IMR-90 (cell line): Measurements from ENCODE around the gene FAXC. TPM values are rescaled to one million over a fixed set of nuclear protein-coding genes. Genes with fewer than 3 reads are reported as not detected.

Experiments
- ATAC-seq: fragments of 200-7000 bp; cut with Tn5 transposase; 2 replicates; pipeline ENCODE4 v1.9.1; 2020; ENCODE audit warnings: low read depth, mild to moderate bottlenecking, moderate library complexity
- BruUV-seq: library from RNA; stranded (reverse); fragments of 400-500 nt; replicated peaks from 2 replicates; lab custom pipeline; 2021; lab: Mats Ljungman, UMichigan
- CTCF ChIA-PET: fragments of 300-600 bp; formaldehyde crosslinking; extraction: SDS; loops from one replicate; lab custom pipeline; 2021; ENCODE audit warnings: antibody characterized with exemption; lab: Yijun Ruan, JAX
- POLR2A ChIA-PET: fragments of 300-600 bp; sonication (Branson Sonifier 250); formaldehyde crosslinking; loops from one replicate; lab custom pipeline; 2022; ENCODE audit warnings: antibody characterized with exemption; ENCODE audit not compliant: unreplicated experiment; lab: Charles Lee
- DNase-seq: peaks from one replicate; pipeline ENCODE4 v3.0.0; 2013
- H2AFZ ChIP-seq: replicated peaks from 2 replicates; pipeline ENCODE3; 2013; ENCODE audit warnings: low read length, mild to moderate bottlenecking; ENCODE audit not compliant: poor library complexity
- H2AK5ac ChIP-seq: 2 replicates; pipeline ENCODE4 v1.6.1; 2013; ENCODE audit warnings: low read depth, low read length, inconsistent platforms
- H2AK9ac ChIP-seq: replicated peaks from 2 replicates; pipeline ENCODE3; 2013; ENCODE audit warnings: mild to moderate bottlenecking, low read depth, low read length, moderate library complexity; ENCODE audit not compliant: poor library complexity
- H2BK120ac ChIP-seq: 2 replicates; pipeline ENCODE4 v1.6.1; 2013; ENCODE audit warnings: low read depth, low read length, inconsistent platforms
- H2BK15ac ChIP-seq: 3 replicates; pipeline ENCODE4 v1.6.1; 2013; ENCODE audit warnings: low read depth, low read length, inconsistent platforms
- H2BK20ac ChIP-seq: 2 replicates; pipeline ENCODE4 v1.6.1; 2013; ENCODE audit warnings: low read depth, mild to moderate bottlenecking, inconsistent platforms, low read length, moderate library complexity
- H2BK5ac ChIP-seq: 2 replicates; pipeline ENCODE4 v1.6.1; 2013; ENCODE audit warnings: mild to moderate bottlenecking, low read depth, low read length, inconsistent platforms; ENCODE audit not compliant: poor library complexity, severe bottlenecking
- H3K14ac ChIP-seq: replicated peaks from 2 replicates; pipeline ENCODE4 v1.6.1; 2013; ENCODE audit warnings: low read depth, low read length, inconsistent platforms
- H3K18ac ChIP-seq: 2 replicates; pipeline ENCODE4 v1.6.1; 2013; ENCODE audit warnings: low read depth, low read length, control low read depth
- H3K23ac ChIP-seq: 2 replicates; pipeline ENCODE4 v1.6.1; 2013; ENCODE audit warnings: low read depth, low read length, inconsistent platforms
- H3K27ac ChIP-seq: 2 replicates; pipeline ENCODE4 v1.5.1; 2013; ENCODE audit warnings: mild to moderate bottlenecking, control low read depth, low read length; ENCODE audit not compliant: insufficient read depth
- H3K27me3 ChIP-seq: 2 replicates; pipeline ENCODE4 v1.6.1; 2013; ENCODE audit warnings: low read length; ENCODE audit not compliant: control insufficient read depth, insufficient read depth
- H3K36me3 ChIP-seq: 2 replicates; pipeline ENCODE4 v1.6.1; 2013; ENCODE audit warnings: low read length, mixed read lengths; ENCODE audit not compliant: control insufficient read depth, insufficient read depth
- H3K4ac ChIP-seq: 2 replicates; pipeline ENCODE4 v1.6.1; 2013; ENCODE audit warnings: low read depth, low read length, inconsistent platforms
- H3K4me1 ChIP-seq: 2 replicates; pipeline ENCODE4 v1.6.1; 2013; ENCODE audit warnings: low read length, mixed read lengths; ENCODE audit not compliant: control insufficient read depth, insufficient read depth
- H3K4me2 ChIP-seq: 2 replicates; pipeline ENCODE4 v1.6.1; 2013; ENCODE audit warnings: low read depth, mild to moderate bottlenecking, control low read depth, low read length, moderate library complexity
- H3K4me3 ChIP-seq: 2 replicates; pipeline ENCODE4 v1.5.1; 2013; ENCODE audit warnings: low read depth, mild to moderate bottlenecking, control low read depth, low read length, moderate library complexity; ENCODE audit not compliant: insufficient read depth
- H3K56ac ChIP-seq: 2 replicates; pipeline ENCODE4 v1.6.1; 2013; ENCODE audit warnings: low read length, inconsistent platforms; ENCODE audit not compliant: insufficient read depth; ENCODE audit errors: extremely low read depth
- H3K79me1 ChIP-seq, 2 experiments: 2 replicates each; pipeline ENCODE4 v1.6.1; 2013; ENCODE audit warnings: low read length in 2 of 2, inconsistent platforms in 1 of 2, low read depth in 1 of 2
- H3K9ac ChIP-seq: 2 replicates; pipeline ENCODE4 v1.6.1; 2013; ENCODE audit warnings: low read depth, low read length, control low read depth
- H3K9me1 ChIP-seq: 2 replicates; pipeline ENCODE4 v1.6.1; 2013; ENCODE audit warnings: low read length, inconsistent platforms; ENCODE audit not compliant: insufficient read depth
- H3K9me3 ChIP-seq: 2 replicates; pipeline ENCODE4 v1.6.1; 2013; ENCODE audit warnings: low read length; ENCODE audit not compliant: control insufficient read depth, insufficient read depth
- H4K20me1 ChIP-seq: 2 replicates; pipeline ENCODE4 v1.6.1; 2013; ENCODE audit warnings: low read length, inconsistent platforms; ENCODE audit not compliant: insufficient read depth
- H4K5ac ChIP-seq: 2 replicates; pipeline ENCODE4 v1.6.1; 2013; ENCODE audit warnings: mild to moderate bottlenecking, low read depth, low read length, control low read depth
- H4K8ac ChIP-seq, 2 experiments: 2 replicates each; pipeline ENCODE4 v1.6.1; 2013; ENCODE audit warnings: low read depth in 2 of 2, low read length in 2 of 2, control low read depth in 1 of 2, inconsistent platforms in 1 of 2
- H4K91ac ChIP-seq: 2 replicates; pipeline ENCODE4 v1.6.1; 2013; ENCODE audit warnings: low read depth, low read length, inconsistent platforms; ENCODE audit not compliant: insufficient read depth
- BHLHE40 ChIP-seq: fragments of 150-350 bp; IDR thresholded peaks from 2 replicates; pipeline ENCODE4 v1.6.1; 2016; ENCODE audit warnings: mild to moderate bottlenecking, low read depth, low read length
- CEBPB ChIP-seq: IDR thresholded peaks from 2 replicates; pipeline ENCODE4 v1.6.1; 2012; ENCODE audit warnings: low read depth, low read length, improper control_type of control experiment
- CHD1 ChIP-seq: IDR thresholded peaks from 2 replicates; pipeline ENCODE4 v1.6.1; 2012; ENCODE audit warnings: low read depth, low read length, improper control_type of control experiment
- FOS ChIP-seq: fragments of 150-350 bp; IDR thresholded peaks from 2 replicates; pipeline ENCODE4 v1.6.1; 2016; ENCODE audit warnings: low read depth, low read length
- MAFK ChIP-seq: IDR thresholded peaks from 2 replicates; pipeline ENCODE4 v1.6.1; 2012; ENCODE audit warnings: low read depth, low read length, improper control_type of control experiment
- MAZ ChIP-seq: IDR thresholded peaks from 2 replicates; pipeline ENCODE4 v1.6.1; 2012; ENCODE audit warnings: low read depth, mild to moderate bottlenecking, low read length, improper control_type of control experiment, moderate library complexity, borderline replicate concordance
- MXI1 ChIP-seq: IDR thresholded peaks from 2 replicates; pipeline ENCODE4 v1.6.1; 2012; ENCODE audit warnings: low read depth, mild to moderate bottlenecking, low read length, moderate library complexity, borderline replicate concordance
- NFE2L2 ChIP-seq: fragments of 150-350 bp; IDR thresholded peaks from 2 replicates; pipeline ENCODE4 v1.6.1; 2016; ENCODE audit warnings: low read depth, mild to moderate bottlenecking, low read length
- POLR2A ChIP-seq: IDR thresholded peaks from 2 replicates; pipeline ENCODE4 v1.6.1; 2012; ENCODE audit warnings: mild to moderate bottlenecking, low read depth, low read length
- RAD21 ChIP-seq: IDR thresholded peaks from 2 replicates; pipeline ENCODE4 v1.6.1; 2012; ENCODE audit warnings: low read length, improper control_type of control experiment
- RCOR1 ChIP-seq: IDR thresholded peaks from 2 replicates; pipeline ENCODE4 v1.6.1; 2012; ENCODE audit warnings: mild to moderate bottlenecking, low read length, improper control_type of control experiment; ENCODE audit not compliant: insufficient replicate concordance
- RFX5 ChIP-seq: IDR thresholded peaks from 2 replicates; pipeline ENCODE4 v1.8.0; 2012; ENCODE audit warnings: low read depth, mild to moderate bottlenecking, low read length, moderate library complexity
- SMC3 ChIP-seq: fragments of 150-350 bp; IDR thresholded peaks from 2 replicates; pipeline ENCODE4 v1.6.1; 2016; ENCODE audit warnings: low read depth, mild to moderate bottlenecking, antibody characterized with exemption, low read length, moderate library complexity
- WGBS, 2 experiments: methylation state at CpG; one replicate each; pipeline versions ENCODE4 v1.1.5 to v1.1.7; 2013; ENCODE audit warnings: missing lambda C conversion rate in 2 of 2; ENCODE audit not compliant: insufficient read length in 1 of 2; ENCODE audit errors: extremely low coverage in 2 of 2; 5-methylcytosine and 5-hydroxymethylcytosine counted together
- dilution Hi-C: fragments of 300-500 bp; cut with HindIII; formaldehyde crosslinking; loops from one replicate; pipeline ENCODE4 v1.14.3; 2018; ENCODE audit warnings: low sequenced_read_pairs; ENCODE audit not compliant: unreplicated experiment
- in situ Hi-C: fragments of 300-500 bp; cut with MboI; formaldehyde crosslinking; loops from 3 replicates; pipeline ENCODE4 v1.14.3; 2019; ENCODE audit warnings: low sequenced_read_pairs, inconsistent platforms, mixed read lengths
- intact Hi-C: fragments of 100-400 bp; cut with micrococcal nuclease; formaldehyde crosslinking; loops from 2 replicates; pipeline ENCODE4 v1.10.0; 2022
- polyA plus RNA-seq, 3 experiments: library from polyadenylated mRNA; depleted of rRNA; stranded (reverse); fragments of >200 nt; gene quantifications; 2 replicates each; pipeline ENCODE4 v1.2.3, GENCODE V29; 2012; ENCODE audit warnings: low replicate concordance in 1 of 3
- total RNA-seq: library from RNA; depleted of rRNA; stranded (reverse); fragments of >200 nt; gene quantifications from 2 replicates; pipeline ENCODE4 v1.2.3, GENCODE V29; 2012
- TF ChIP-seq, protein P1 (sequence below): fragments of 150-350 bp; IDR thresholded peaks from 2 replicates; pipeline ENCODE4 v1.6.1; 2017; ENCODE audit warnings: mild to moderate bottlenecking, antibody characterized with exemption, low read length, low read depth
- TF ChIP-seq, protein P2 (sequence below): conservative IDR thresholded peaks from 2 replicates; pipeline ENCODE4 v1.5.1; 2012; ENCODE audit warnings: mild to moderate bottlenecking, low read depth, low read length, improper control_type of control experiment
- TF ChIP-seq, protein P3 (sequence below): fragments of 150-350 bp; IDR thresholded peaks from 2 replicates; pipeline ENCODE4 v1.6.1; 2016; ENCODE audit warnings: low read depth, mild to moderate bottlenecking, low read length, moderate library complexity, borderline replicate concordance

FAXC gene
- total and polyA plus RNA-seq, 2 of the 4 experiments (the other 2 are of a cell fraction): 1.1 to 2.7 TPM

DNA sequence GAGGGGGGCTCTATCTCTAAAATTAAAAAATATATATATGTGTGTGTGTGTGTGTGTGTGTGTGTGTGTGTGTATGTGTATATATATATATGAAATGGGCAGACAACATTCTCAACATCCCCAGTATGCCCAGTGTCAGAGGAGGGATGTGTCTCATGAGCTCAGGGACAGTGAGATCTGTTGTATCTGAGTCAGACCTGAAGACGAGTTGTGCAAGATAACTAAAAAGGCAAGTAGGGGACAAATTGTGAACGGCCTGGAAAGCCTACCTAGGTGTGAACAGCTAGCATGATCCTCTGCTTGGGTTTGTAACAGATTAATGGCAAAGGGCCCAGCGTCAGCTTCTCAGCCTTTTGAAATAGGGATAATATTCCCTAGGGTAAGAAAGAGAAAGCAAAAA lies 124.3 kb downstream of the FAXC start:
- Histone ChIP-seq H2BK20ac (no peak overlapping the region), H3K9me3 (no peaks in the 10 kb centered on the region), H3K4me2 (no peak overlapping the region), H2AK5ac (no peak overlapping the region), H3K14ac (no peak overlapping the region), H2AK9ac (no peak overlapping the region), H2BK5ac (no peak overlapping the region), H3K4ac (no peak overlapping the region), H3K27me3 (no peaks in the 10 kb centered on the region), H3K36me3 (no peaks in the 10 kb centered on the region), H4K5ac (no peak overlapping the region), H3K23ac (no peak overlapping the region), H2BK15ac (no peak overlapping the region), H3K56ac (no peak overlapping the region), H3K9me1 (no peaks in the 10 kb centered on the region), H4K91ac (no peak overlapping the region), H3K27ac (no peak overlapping the region), H3K4me1 (no peaks in the 10 kb centered on the region), H3K79me1 (no peaks in the 10 kb centered on the region), H3K9ac (no peak overlapping the region), H4K8ac (no peak overlapping the region), H4K20me1 (no peaks in the 10 kb centered on the region), H2BK120ac (no peak overlapping the region), H2AFZ (no peak overlapping the region), H3K4me3 (no peak overlapping the region), H3K18ac (no peak overlapping the region)
- ATAC-seq (no peak), DNase-seq (no peak)
- intact Hi-C loops: no loop called here
- dilution Hi-C loops: no loop called here
- TF ChIP-seq RCOR1: no peak
- TF ChIP-seq NFE2L2: no peak
- TF ChIP-seq, protein P1, sequence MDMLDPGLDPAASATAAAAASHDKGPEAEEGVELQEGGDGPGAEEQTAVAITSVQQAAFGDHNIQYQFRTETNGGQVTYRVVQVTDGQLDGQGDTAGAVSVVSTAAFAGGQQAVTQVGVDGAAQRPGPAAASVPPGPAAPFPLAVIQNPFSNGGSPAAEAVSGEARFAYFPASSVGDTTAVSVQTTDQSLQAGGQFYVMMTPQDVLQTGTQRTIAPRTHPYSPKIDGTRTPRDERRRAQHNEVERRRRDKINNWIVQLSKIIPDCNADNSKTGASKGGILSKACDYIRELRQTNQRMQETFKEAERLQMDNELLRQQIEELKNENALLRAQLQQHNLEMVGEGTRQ: no peak
- no peak for TF ChIP-seq CHD1
- TF ChIP-seq MXI1: no peak
- TF ChIP-seq RAD21: no peak
- TF ChIP-seq, protein P2, sequence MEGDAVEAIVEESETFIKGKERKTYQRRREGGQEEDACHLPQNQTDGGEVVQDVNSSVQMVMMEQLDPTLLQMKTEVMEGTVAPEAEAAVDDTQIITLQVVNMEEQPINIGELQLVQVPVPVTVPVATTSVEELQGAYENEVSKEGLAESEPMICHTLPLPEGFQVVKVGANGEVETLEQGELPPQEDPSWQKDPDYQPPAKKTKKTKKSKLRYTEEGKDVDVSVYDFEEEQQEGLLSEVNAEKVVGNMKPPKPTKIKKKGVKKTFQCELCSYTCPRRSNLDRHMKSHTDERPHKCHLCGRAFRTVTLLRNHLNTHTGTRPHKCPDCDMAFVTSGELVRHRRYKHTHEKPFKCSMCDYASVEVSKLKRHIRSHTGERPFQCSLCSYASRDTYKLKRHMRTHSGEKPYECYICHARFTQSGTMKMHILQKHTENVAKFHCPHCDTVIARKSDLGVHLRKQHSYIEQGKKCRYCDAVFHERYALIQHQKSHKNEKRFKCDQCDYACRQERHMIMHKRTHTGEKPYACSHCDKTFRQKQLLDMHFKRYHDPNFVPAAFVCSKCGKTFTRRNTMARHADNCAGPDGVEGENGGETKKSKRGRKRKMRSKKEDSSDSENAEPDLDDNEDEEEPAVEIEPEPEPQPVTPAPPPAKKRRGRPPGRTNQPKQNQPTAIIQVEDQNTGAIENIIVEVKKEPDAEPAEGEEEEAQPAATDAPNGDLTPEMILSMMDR: no peak
- TF ChIP-seq SMC3: no peak
- no peak for TF ChIP-seq CEBPB
- TF ChIP-seq POLR2A: no peak
- TF ChIP-seq RFX5: no peak
- TF ChIP-seq FOS: no peak
- TF ChIP-seq MAFK: no peak
- TF ChIP-seq, protein P3, sequence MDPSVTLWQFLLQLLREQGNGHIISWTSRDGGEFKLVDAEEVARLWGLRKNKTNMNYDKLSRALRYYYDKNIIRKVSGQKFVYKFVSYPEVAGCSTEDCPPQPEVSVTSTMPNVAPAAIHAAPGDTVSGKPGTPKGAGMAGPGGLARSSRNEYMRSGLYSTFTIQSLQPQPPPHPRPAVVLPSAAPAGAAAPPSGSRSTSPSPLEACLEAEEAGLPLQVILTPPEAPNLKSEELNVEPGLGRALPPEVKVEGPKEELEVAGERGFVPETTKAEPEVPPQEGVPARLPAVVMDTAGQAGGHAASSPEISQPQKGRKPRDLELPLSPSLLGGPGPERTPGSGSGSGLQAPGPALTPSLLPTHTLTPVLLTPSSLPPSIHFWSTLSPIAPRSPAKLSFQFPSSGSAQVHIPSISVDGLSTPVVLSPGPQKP: no peak
- no peak for TF ChIP-seq BHLHE40
- TF ChIP-seq MAZ: no peak
- CTCF ChIA-PET: interaction anchor here (0.6 kb wide), 1 partner anchor 271 kb away, joined by 3 read pairs; no protein-coding TSS in a partner anchor
- no TSS peak for BruUV-seq
- POLR2A ChIA-PET: no interaction called here
- 20% methylated on average over 2 of the region's 3 CpGs; no CpG with 5 or more reads in 1 of the 2 experiments for WGBS, 2 experiments
- in situ Hi-C loops: no loop called here
